GM12878 (cell line): ENCODE results near the gene IFIH1. TPM values are rescaled to one million over a fixed set of nuclear protein-coding genes. Genes with fewer than 3 reads are reported as not detected.

Experiments used
- ATAC-seq: fragments of 200-7000 bp; cut with Tn5 transposase; 3 replicates; pipeline ENCODE4 v1.9.1; 2020; ENCODE audit warnings: mild to moderate bottlenecking, moderate library complexity
- BruUV-seq: library from RNA; stranded (reverse); fragments of 400-500 nt; replicated peaks from 2 replicates; lab custom pipeline; 2021; lab: Mats Ljungman, UMichigan
- CTCF ChIA-PET: fragments of 300-600 bp; sonication (Branson Sonifier 250); formaldehyde crosslinking; extraction: SDS; loops from one replicate; lab custom pipeline; 2021; ENCODE audit warnings: inconsistent platforms; lab: Yijun Ruan, JAX
- POLR2A ChIA-PET: fragments of 350-600 bp; formaldehyde crosslinking; extraction: SDS; loops from one replicate; lab custom pipeline; 2021; ENCODE audit warnings: inconsistent platforms; lab: Charles Lee
- RAD21 ChIA-PET: fragments of 300-600 bp; sonication (Branson Sonifier 250); formaldehyde crosslinking; loops from one replicate; lab custom pipeline; 2023; ENCODE audit warnings: antibody characterized with exemption; ENCODE audit not compliant: unreplicated experiment; lab: Charles Lee
- SMC1A ChIA-PET: fragments of 300-600 bp; sonication (Branson Sonifier 250); formaldehyde crosslinking; loops from one replicate; lab custom pipeline; 2023; ENCODE audit not compliant: unreplicated experiment, uncharacterized antibody; lab: Charles Lee
- DNase-seq: peaks from one replicate; pipeline ENCODE4 v3.0.0-alpha.2; 2011; ENCODE audit warnings: low read depth, low spot score
- FAIRE-seq: peaks from 3 replicates; lab custom pipeline; 2011; peaks lifted over from hg19 to GRCh38; lab: Jason Lieb, UNC
- H2AFZ ChIP-seq: 2 replicates; pipeline ENCODE4 v1.6.0; 2011; ENCODE audit warnings: low read depth, low read length, control low read depth; ENCODE audit not compliant: control insufficient read depth
- H3K27ac ChIP-seq: 2 replicates; pipeline ENCODE4 v1.5.1; 2011; ENCODE audit warnings: control low read depth; ENCODE audit not compliant: control insufficient read depth, insufficient read depth
- H3K27me3 ChIP-seq, 2 experiments: replicated peaks in 1 of 2; 2 replicates each; pipeline versions ENCODE4 v1.6.0 to v1.6.1; 2011; ENCODE audit warnings: low read length in 1 of 2; ENCODE audit not compliant: control insufficient read depth in 2 of 2, insufficient read depth in 2 of 2
- H3K36me3 ChIP-seq, 2 experiments: 2 replicates each; pipeline ENCODE4 v1.5.1; 2011; ENCODE audit warnings: low read length in 1 of 2; ENCODE audit not compliant: control insufficient read depth in 2 of 2, insufficient read depth in 2 of 2
- H3K4me1 ChIP-seq: 2 replicates; pipeline ENCODE4 v1.6.1; 2011; ENCODE audit warnings: mild to moderate bottlenecking, low read length, moderate library complexity, mixed read lengths; ENCODE audit not compliant: control insufficient read depth, insufficient read depth
- H3K4me2 ChIP-seq: 2 replicates; pipeline ENCODE4 v1.6.0; 2011; ENCODE audit warnings: control low read depth; ENCODE audit not compliant: control insufficient read depth, insufficient read depth
- H3K4me3 ChIP-seq: fragments of 200-600 bp; sonication (generic); 2 replicates; pipeline ENCODE4 v1.5.1; 2016
- H3K79me2 ChIP-seq: 2 replicates; pipeline ENCODE4 v1.6.0; 2011; ENCODE audit warnings: low read length; ENCODE audit not compliant: control insufficient read depth, insufficient read depth
- H3K9ac ChIP-seq: 2 replicates; pipeline ENCODE4 v1.8.0; 2011; ENCODE audit warnings: low read length, control low read depth, mixed read lengths; ENCODE audit not compliant: control insufficient read depth, insufficient read depth
- H3K9me3 ChIP-seq: replicated peaks from 3 replicates; pipeline ENCODE4 v1.5.1; 2011; ENCODE audit warnings: mild to moderate bottlenecking, low read length; ENCODE audit not compliant: control insufficient read depth, insufficient read depth
- H4K20me1 ChIP-seq: 2 replicates; pipeline ENCODE4 v1.6.0; 2011; ENCODE audit not compliant: control insufficient read depth, insufficient read depth
- BACH1 ChIP-seq: fragments of 450-650 bp; IDR thresholded peaks from 2 replicates; pipeline ENCODE4 v1.6.1; 2017; ENCODE audit warnings: mild to moderate bottlenecking, borderline replicate concordance
- BRCA1 ChIP-seq: IDR thresholded peaks from 2 replicates; pipeline ENCODE4 v1.6.1; 2011; ENCODE audit warnings: low read depth, low read length, improper control_type of control experiment
- CBX3 ChIP-seq: fragments of 200-600 bp; sonication (generic); IDR thresholded peaks from 2 replicates; pipeline ENCODE4 v1.6.1; 2016; ENCODE audit warnings: low read depth, borderline replicate concordance
- HCFC1 ChIP-seq: fragments of 150-350 bp; IDR thresholded peaks from 2 replicates; pipeline ENCODE4 v1.6.1; 2014; ENCODE audit warnings: low read length
- JUNB ChIP-seq: IDR thresholded peaks from 2 replicates; pipeline ENCODE4 v1.6.1; 2016; ENCODE audit warnings: antibody characterized with exemption, mild to moderate bottlenecking
- MEF2B ChIP-seq: fragments of 450-650 bp; IDR thresholded peaks from 2 replicates; pipeline ENCODE4 v1.6.1; 2018; ENCODE audit warnings: mild to moderate bottlenecking, moderate library complexity; ENCODE audit not compliant: partially characterized antibody, poor library complexity, severe bottlenecking
- MXI1 ChIP-seq: fragments of 150-350 bp; IDR thresholded peaks from 2 replicates; pipeline ENCODE4 v1.6.1; 2011; ENCODE audit warnings: low read depth, mild to moderate bottlenecking, inconsistent platforms, low read length, improper control_type of control experiment
- MYC ChIP-seq: IDR thresholded peaks from 2 replicates; pipeline ENCODE4 v1.6.1; 2011; ENCODE audit warnings: mild to moderate bottlenecking, low read length, moderate library complexity, inconsistent platforms; ENCODE audit not compliant: insufficient read depth, insufficient replicate concordance, insufficient read length, severe bottlenecking
- SIX5 ChIP-seq: IDR thresholded peaks from 2 replicates; pipeline ENCODE4 v1.6.1; 2011; ENCODE audit warnings: mild to moderate bottlenecking, low read depth, low read length, moderate library complexity; ENCODE audit not compliant: severe bottlenecking
- SPI1 ChIP-seq: IDR thresholded peaks from 2 replicates; pipeline ENCODE4 v1.6.1; 2011; ENCODE audit warnings: low read depth, mild to moderate bottlenecking, low read length, moderate library complexity, borderline replicate concordance; ENCODE audit not compliant: insufficient read depth
- TCF3 ChIP-seq: IDR thresholded peaks from 2 replicates; pipeline ENCODE4 v1.6.1; 2012; ENCODE audit warnings: low read depth, mild to moderate bottlenecking, low read length, borderline replicate concordance; ENCODE audit not compliant: insufficient read depth
- WGBS: methylation state at CpG from one replicate; pipeline ENCODE4 v1.1.6; 2016; ENCODE audit warnings: low lambda C conversion rate; ENCODE audit not compliant: insufficient replicate concordance, insufficient coverage; ENCODE audit errors: missing lambda C conversion rate; 5-methylcytosine and 5-hydroxymethylcytosine counted together
- in situ Hi-C: fragments of 300-500 bp; cut with MboI; formaldehyde crosslinking; loops from 9 replicates; pipeline ENCODE4 v1.14.3; 2018; ENCODE audit warnings: mixed read lengths
- intact Hi-C: fragments of 100-400 bp; cut with micrococcal nuclease; formaldehyde crosslinking; loops from one replicate; pipeline ENCODE4 v1.14.2; 2022; ENCODE audit not compliant: unreplicated experiment
- polyA plus RNA-seq, 11 experiments: library from polyadenylated mRNA; depleted of rRNA in 4 of 11; unstranded in 6 of 11; stranded (reverse) in 5 of 11; fragments of >200 nt; fragmentation: Nextera tagmentation in 4 of 11; fragmentation: Illumina TruSeq in 1 of 11; extraction: Ambion mirVana in 4 of 11; extraction: Trizol in 1 of 11; gene quantifications; 1 replicate in 1 of 11; 2 replicates in 10 of 11; pipeline versions ENCODE4 v1.2.1 to v1.2.3, GENCODE V29; 2011 to 2016; ENCODE audit warnings: inconsistent platforms in 2 of 11, missing spikeins in 2 of 11, low read depth in 1 of 11
- total RNA-seq, 4 experiments: library from RNA; depleted of rRNA in 3 of 4; stranded (reverse); fragments of >200 nt in 3 of 4; fragmentation: Illumina TruSeq in 1 of 4; extraction: Trizol in 1 of 4; gene quantifications; 2 replicates each; pipeline versions ENCODE4 v1.2.1 to v1.2.3, GENCODE V29; 2013 to 2021
- TF ChIP-seq, protein P1 (sequence below): fragments of 450-650 bp; IDR thresholded peaks from 2 replicates; pipeline ENCODE4 v1.6.1; 2014; ENCODE audit warnings: mild to moderate bottlenecking
- TF ChIP-seq, protein P2 (sequence below): IDR thresholded peaks from 2 replicates; pipeline ENCODE4 v1.6.1; 2012; ENCODE audit warnings: low read depth, low read length, improper control_type of control experiment

The IFIH1 gene
- total and polyA plus RNA-seq, 10 of the 15 experiments (the other 5 are each of a cell fraction or from before 2014, with no cell fraction given) = 12.5 to 40.9 (median 28.8) TPM

GRCh38 chr2:162245061-162245460 is 73.4 kb downstream of the IFIH1 start:
- no TSS peak for BruUV-seq
- RAD21 ChIA-PET = no interaction called here
- SMC1A ChIA-PET = no interaction called here

More at GRCh38 chr2:162245061-162245460, 73.4 kb downstream of the IFIH1 start:
- H3K79me2 ChIP-seq = no peaks in the 10 kb centered on the region
- H2AFZ ChIP-seq = no peak overlapping the region
- no peak overlapping the region for H3K4me2 ChIP-seq
- CTCF ChIA-PET = interaction anchor here (2.1 to 2.9 kb wide), 2 partner anchors 23 to 52 kb away, joined by 10 to 11 read pairs; no protein-coding TSS in a partner anchor
- POLR2A ChIA-PET = no interaction called here
- FAIRE-seq = no peak
- in situ Hi-C loops = no loop called here
- 0% methylated on average over 1 of the region's 1 CpG for WGBS
- H3K27ac ChIP-seq = no peak overlapping the region
- H3K36me3 ChIP-seq = no peaks in the 10 kb centered on the region
- ATAC-seq = no peak
- H3K4me3 ChIP-seq = no peak overlapping the region
- TF ChIP-seq BACH1 (no peak), MYC (no peak), SPI1 (no peak), TCF3 (no peak), JUNB (no peak), BRCA1 (no peak), SIX5 (no peak), MEF2B (no peak), CBX3 (no peak), HCFC1 (no peak), MXI1 (no peak)
- TF ChIP-seq, protein P1, sequence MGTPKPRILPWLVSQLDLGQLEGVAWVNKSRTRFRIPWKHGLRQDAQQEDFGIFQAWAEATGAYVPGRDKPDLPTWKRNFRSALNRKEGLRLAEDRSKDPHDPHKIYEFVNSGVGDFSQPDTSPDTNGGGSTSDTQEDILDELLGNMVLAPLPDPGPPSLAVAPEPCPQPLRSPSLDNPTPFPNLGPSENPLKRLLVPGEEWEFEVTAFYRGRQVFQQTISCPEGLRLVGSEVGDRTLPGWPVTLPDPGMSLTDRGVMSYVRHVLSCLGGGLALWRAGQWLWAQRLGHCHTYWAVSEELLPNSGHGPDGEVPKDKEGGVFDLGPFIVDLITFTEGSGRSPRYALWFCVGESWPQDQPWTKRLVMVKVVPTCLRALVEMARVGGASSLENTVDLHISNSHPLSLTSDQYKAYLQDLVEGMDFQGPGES = no peak
- TF ChIP-seq, protein P2, sequence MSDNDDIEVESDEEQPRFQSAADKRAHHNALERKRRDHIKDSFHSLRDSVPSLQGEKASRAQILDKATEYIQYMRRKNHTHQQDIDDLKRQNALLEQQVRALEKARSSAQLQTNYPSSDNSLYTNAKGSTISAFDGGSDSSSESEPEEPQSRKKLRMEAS = no peak
- no peaks in the 10 kb centered on the region for H4K20me1 ChIP-seq
- H3K27me3 ChIP-seq = peaks cover 0 to 4% of the 10 kb centered on the region in 2 experiments; a peak in 2 of 4 replicates
- intact Hi-C loops = no loop called here
- no peak for DNase-seq
- H3K4me1 ChIP-seq = no peaks in the 10 kb centered on the region
- no peak overlapping the region for H3K9ac ChIP-seq
- H3K9me3 ChIP-seq = no peaks in the 10 kb centered on the region
